Esophagus (tissue), 2 donors: ENCODE measurements around the gene FAM24B. TPM values are rescaled to one million over a fixed set of nuclear protein-coding genes. Genes with fewer than 3 reads are reported as not detected.
"Not testable (repeated sequence)": the region's sequence is repeated elsewhere in the genome, so short reads cannot be mapped to it uniquely, and the experiment has no call there.

Source experiments
- H3K27ac ChIP-seq, 2 donors: one replicate each; pipeline ENCODE4 v1.5.1; 2013; ENCODE audit warnings: low read depth in 2 of 2, mild to moderate bottlenecking in 2 of 2, inconsistent platforms in 1 of 2, low read length in 1 of 2, moderate library complexity in 1 of 2
- H3K27me3 ChIP-seq, 2 donors: one replicate each; pipeline ENCODE4 v1.6.1; 2013; ENCODE audit warnings: low read length in 2 of 2, control low read depth in 1 of 2, mild to moderate bottlenecking in 1 of 2; ENCODE audit not compliant: insufficient read depth in 2 of 2, control insufficient read depth in 1 of 2
- H3K36me3 ChIP-seq, 2 donors: one replicate each; pipeline ENCODE4 v1.6.1; 2013; ENCODE audit warnings: low read length in 1 of 2; ENCODE audit not compliant: control insufficient read depth in 2 of 2, insufficient read depth in 2 of 2
- H3K4me1 ChIP-seq, 2 donors: one replicate each; pipeline ENCODE4 v1.6.1; 2013; ENCODE audit warnings: low read length in 1 of 2; ENCODE audit not compliant: control insufficient read depth in 2 of 2, insufficient read depth in 2 of 2
- H3K4me3 ChIP-seq, 2 donors: one replicate each; pipeline ENCODE4 v1.5.1; 2013; ENCODE audit warnings: low read length in 2 of 2, mild to moderate bottlenecking in 2 of 2, low read depth in 1 of 2, moderate library complexity in 1 of 2
- H3K9me3 ChIP-seq, 2 donors: one replicate each; pipeline ENCODE4 v1.6.1; 2013; ENCODE audit warnings: mild to moderate bottlenecking in 2 of 2, low read depth in 1 of 2, low read length in 1 of 2, moderate library complexity in 1 of 2; ENCODE audit not compliant: control insufficient read depth in 2 of 2, insufficient read depth in 1 of 2
- WGBS, 2 donors: extraction: QIAGEN DNeasy Blood & Tissue Kit; methylation state at CpG; one replicate each; pipeline ENCODE4 v1.1.7; 2013; 5-methylcytosine and 5-hydroxymethylcytosine counted together
- polyA plus RNA-seq, 2 donors: library from polyadenylated mRNA; stranded (reverse); fragments of 200-250 nt; gene quantifications; one replicate each; pipeline ENCODE4 v1.2.3, GENCODE V29; 2013
- donor health status: healthy with polysubstance abuse.
- donor health status: Bipolar disorder and iron deficiency.

Gene FAM24B, protein sequence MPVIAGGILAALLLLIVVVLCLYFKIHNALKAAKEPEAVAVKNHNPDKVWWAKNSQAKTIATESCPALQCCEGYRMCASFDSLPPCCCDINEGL
- 1 to 10 TPM; 1.9 to 2.6 TPM for polyA plus RNA-seq

DNA sequence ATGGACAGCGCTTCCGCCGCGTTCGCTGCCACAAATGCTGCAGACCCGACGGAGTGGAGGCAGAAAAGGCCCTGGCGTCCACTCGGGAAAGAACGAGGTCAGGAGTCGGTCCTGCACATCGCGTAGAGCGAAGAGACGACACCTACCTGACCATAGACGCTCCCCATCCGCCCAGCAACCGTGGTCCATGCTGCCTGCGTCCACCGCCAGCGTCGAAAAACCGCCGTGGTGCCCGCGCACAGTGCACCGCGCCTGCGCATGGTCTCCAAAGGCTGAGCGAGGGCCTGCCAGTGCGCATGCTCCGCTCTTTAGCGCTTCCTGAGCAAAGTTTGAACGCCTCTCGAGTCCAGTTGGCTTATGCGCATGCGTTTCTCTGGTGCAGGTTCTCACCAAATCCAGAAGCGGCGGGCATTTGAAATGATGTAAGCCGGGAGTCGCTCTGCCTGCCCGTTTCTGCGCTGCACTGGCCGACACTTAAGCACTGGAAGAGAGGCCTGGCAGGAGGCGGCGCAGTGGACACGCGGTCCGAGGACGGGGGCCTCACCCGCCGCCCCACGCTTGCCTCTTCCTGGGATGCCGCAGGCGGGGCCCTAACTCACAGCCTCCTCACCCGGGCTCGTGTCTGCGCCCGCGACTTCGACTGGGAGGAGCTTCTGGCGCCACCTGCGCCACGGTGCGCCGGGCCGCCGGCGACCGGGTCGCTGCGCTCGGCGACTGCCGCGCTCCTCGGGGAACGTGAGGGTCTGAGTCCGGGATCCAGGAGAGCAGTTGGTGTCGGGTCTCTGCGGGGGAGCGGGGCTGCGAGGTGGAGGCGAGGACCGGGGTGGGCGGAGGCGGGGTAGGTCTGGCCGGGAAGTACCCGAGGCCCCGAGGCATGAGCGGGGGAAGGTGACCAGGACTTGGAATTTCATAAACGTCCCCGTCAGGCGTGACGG, at the start of gene FAM24B:
Gene FAM24B, minus strand, starts transcription at position 243 of the 935 bp plus-strand sequence. CDS start 29,066 bp downstream, outside the sequence.
- no peaks in the 10 kb centered on the region for H3K27me3 ChIP-seq
- H3K27ac ChIP-seq, result peak within 1 kb of the TSS; percentile 53 to 61
- WGBS, 2 donors, result 3 to 4% methylated on average over 91 to 95 of the region's 95 CpGs
- no peaks in the 10 kb centered on the region for H3K36me3 ChIP-seq
- H3K4me1 ChIP-seq, result peaks cover 0 to 6% of the 10 kb centered on the region in 2 donors
- peak within 1 kb of the TSS; percentile 68 to 70 for H3K4me3 ChIP-seq
- no peaks in the 10 kb centered on the region for H3K9me3 ChIP-seq

- Histone ChIP-seq H3K27me3 (no peaks in the 10 kb centered on the region), H3K36me3 (no peaks in the 10 kb centered on the region), H3K27ac (no peak overlapping the region), H3K9me3 (no peaks in the 10 kb centered on the region), H3K4me3 (no peak overlapping the region), H3K4me1 (no peaks in the 10 kb centered on the region)
- 63 to 75% methylated on average over 2 of the region's 2 CpGs for WGBS, 2 donors
These were observed 36.3 kb upstream of the FAM24B start for GRCh38 chr10:122915700-122916099.

GRCh38 chr10:122911889-122912484, 32.6 kb upstream of the FAM24B start:
- Histone ChIP-seq H3K4me3 (no peak overlapping the region), H3K36me3 (no peaks in the 10 kb centered on the region), H3K9me3 (no peaks in the 10 kb centered on the region), H3K27ac (no peak overlapping the region), H3K4me1 (no peaks in the 10 kb centered on the region), H3K27me3 (no peaks in the 10 kb centered on the region)
- 25 to 30% methylated on average over 5 of the region's 5 CpGs for WGBS, 2 donors

- H3K36me3 ChIP-seq, result no peaks in the 10 kb centered on the region
- no peaks in the 10 kb centered on the region for H3K9me3 ChIP-seq
- no peak within 1 kb of the TSS for H3K27ac ChIP-seq
- H3K4me1 ChIP-seq, result no peaks in the 10 kb centered on the region
- no peak within 1 kb of the TSS for H3K4me3 ChIP-seq
- H3K27me3 ChIP-seq, result no peaks in the 10 kb centered on the region
- WGBS, 2 donors, result 60 to 72% methylated on average over 1 of the region's 1 CpG
These were observed 30.9 kb upstream of the FAM24B start, which contains the start of gene FAM24A for GRCh38 chr10:122910310-122910709. TSS of gene FAM24A (plus strand) at chr10:122910610. CDS start at chr10:122911635, 1,025 bp downstream.

DNA sequence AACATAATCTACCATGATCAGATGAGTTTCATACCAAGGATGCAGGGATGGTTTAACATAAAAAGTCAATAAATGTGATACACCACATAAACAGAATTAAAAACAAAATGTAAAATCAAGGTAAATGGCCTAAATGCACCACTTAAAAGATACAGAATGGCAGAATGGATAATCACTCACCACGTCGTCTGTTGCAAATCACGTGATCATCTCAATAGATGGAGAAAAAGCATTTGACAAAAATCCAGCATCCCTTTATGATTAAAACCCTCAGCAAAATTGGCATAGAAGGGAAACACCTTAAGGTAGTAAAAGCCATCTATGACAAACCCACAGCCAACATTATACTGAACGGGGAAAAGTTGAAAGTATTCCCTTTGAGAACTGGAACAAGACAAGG, 24.5 kb upstream of the FAM24B start:
- WGBS, 2 donors, result 75 to 79% methylated on average over 4 of the region's 4 CpGs

GRCh38 chr10:122894261-122894944, 15.0 kb upstream of the FAM24B start:
- Histone ChIP-seq H3K4me1 (no peaks in the 10 kb centered on the region), H3K27ac (no peak overlapping the region), H3K4me3 (no peak overlapping the region), H3K36me3 (no peaks in the 10 kb centered on the region), H3K9me3 (no peaks in the 10 kb centered on the region), H3K27me3 (no peaks in the 10 kb centered on the region)
- 86 to 92% methylated on average over 5 of the region's 5 CpGs for WGBS, 2 donors

More for the DNA sequence above, 24.5 kb upstream of the FAM24B start:
- H3K4me3 ChIP-seq, H3K9me3 ChIP-seq, H3K4me1 ChIP-seq, H3K36me3 ChIP-seq, H3K27me3 ChIP-seq, H3K27ac ChIP-seq: not testable (repeated sequence)

DNA sequence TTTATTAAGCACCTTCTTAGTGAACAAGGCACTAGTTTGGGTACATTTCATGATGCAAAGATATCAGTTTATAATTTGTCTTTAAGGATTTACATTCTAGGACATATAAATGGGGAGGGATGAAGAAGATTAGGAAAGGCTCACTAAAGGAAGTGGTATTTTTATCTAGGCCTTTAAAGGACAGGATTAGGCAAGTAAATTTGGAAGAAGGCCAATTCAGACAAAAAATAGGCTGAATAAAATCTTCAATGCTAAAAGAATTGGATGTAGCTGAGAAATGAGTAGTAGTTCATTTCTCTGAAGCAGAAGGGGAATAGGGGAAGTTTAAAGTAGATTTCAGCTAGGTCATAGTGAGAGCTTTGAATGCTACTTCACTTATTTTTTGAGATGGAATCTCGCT, 4.8 kb upstream of the FAM24B start:
- peaks cover 0 to 6% of the 10 kb centered on the region in 2 donors for H3K4me1 ChIP-seq
- no peaks in the 10 kb centered on the region for H3K36me3 ChIP-seq
- H3K4me3 ChIP-seq, result no peak overlapping the region
- no peaks in the 10 kb centered on the region for H3K27me3 ChIP-seq
- no peaks in the 10 kb centered on the region for H3K9me3 ChIP-seq
- 93 to 95% methylated on average over 1 of the region's 1 CpG for WGBS, 2 donors
- H3K27ac ChIP-seq, result no peak overlapping the region

GRCh38 chr10:122882766-122883165, 3.4 kb upstream of the FAM24B start:
- Histone ChIP-seq H3K36me3 (no peaks in the 10 kb centered on the region), H3K27me3 (no peaks in the 10 kb centered on the region)

DNA sequence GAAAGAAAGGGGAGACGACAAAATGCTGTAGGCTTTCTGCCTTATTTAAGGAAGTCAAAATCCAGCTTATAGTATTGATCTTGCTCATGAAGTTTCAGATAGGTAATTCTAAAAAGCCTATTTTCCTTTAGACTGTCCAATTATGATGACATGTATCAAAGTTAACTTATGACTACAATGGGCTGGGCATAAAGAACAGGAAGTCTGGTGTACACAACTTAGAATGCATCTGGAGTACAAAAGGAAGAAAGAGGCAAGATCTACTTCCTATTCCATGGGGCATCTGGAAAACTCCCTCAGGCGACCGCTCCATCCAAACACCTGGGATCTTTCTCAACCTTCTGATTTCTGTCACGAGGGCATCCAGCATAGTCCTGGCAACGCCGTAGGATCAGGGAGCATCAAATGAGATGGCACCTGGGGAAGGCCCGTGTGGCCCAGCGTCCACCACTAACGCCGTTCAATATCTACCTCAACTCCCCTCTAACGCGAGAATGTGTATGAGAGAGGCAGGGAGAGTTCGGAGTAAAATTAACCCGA, 512 bp downstream of the FAM24B start:
- Histone ChIP-seq H3K9me3 (no peaks in the 10 kb centered on the region), H3K36me3 (no peaks in the 10 kb centered on the region), H3K4me1 (peaks cover 0 to 6% of the 10 kb centered on the region in 2 donors), H3K4me3 (peak overlapping the region; percentile 68 to 70), H3K27me3 (no peaks in the 10 kb centered on the region), H3K27ac (peak overlapping the region; percentile 8 to 57)
- 43 to 49% methylated on average over 14 of the region's 14 CpGs for whole genome bisulfite sequencing, 2 donors

More at GRCh38 chr10:122882766-122883165, 3.4 kb upstream of the FAM24B start:
- H3K9me3 ChIP-seq, result no peaks in the 10 kb centered on the region
- H3K4me1 ChIP-seq, result peaks cover 0 to 6% of the 10 kb centered on the region in 2 donors
- no peak overlapping the region for H3K27ac ChIP-seq
- no peak overlapping the region for H3K4me3 ChIP-seq
